D721Med (cell line): Measurements from ENCODE around the gene CBFB.

Experiments used
- DNase-seq: peaks from one replicate; pipeline ENCODE4 v3.0.0; 2011; ENCODE audit warnings: low spot score; ENCODE audit not compliant: insufficient read length
- FAIRE-seq: peaks from 2 replicates; lab custom pipeline; 2011; peaks lifted over from hg19 to GRCh38; lab: Jason Lieb, UNC
- CTCF ChIP-seq: IDR thresholded peaks from 2 replicates; pipeline ENCODE4 v1.5.1; 2012; ENCODE audit warnings: mild to moderate bottlenecking, control low read depth; ENCODE audit not compliant: insufficient read depth; ENCODE audit errors: missing control alignments

The CBFB gene

GRCh38 chr16:67055712-67056487 lies 27.0 kb downstream of the CBFB start:
- TF ChIP-seq CTCF: no peak
- DNase-seq: no peak
- FAIRE-seq: no peak

- no peak for DNase-seq
- TF ChIP-seq CTCF: no peak
- FAIRE-seq: no peak
Observed at GRCh38 chr16:67063008-67063407, 34.1 kb downstream of the CBFB start.

DNA sequence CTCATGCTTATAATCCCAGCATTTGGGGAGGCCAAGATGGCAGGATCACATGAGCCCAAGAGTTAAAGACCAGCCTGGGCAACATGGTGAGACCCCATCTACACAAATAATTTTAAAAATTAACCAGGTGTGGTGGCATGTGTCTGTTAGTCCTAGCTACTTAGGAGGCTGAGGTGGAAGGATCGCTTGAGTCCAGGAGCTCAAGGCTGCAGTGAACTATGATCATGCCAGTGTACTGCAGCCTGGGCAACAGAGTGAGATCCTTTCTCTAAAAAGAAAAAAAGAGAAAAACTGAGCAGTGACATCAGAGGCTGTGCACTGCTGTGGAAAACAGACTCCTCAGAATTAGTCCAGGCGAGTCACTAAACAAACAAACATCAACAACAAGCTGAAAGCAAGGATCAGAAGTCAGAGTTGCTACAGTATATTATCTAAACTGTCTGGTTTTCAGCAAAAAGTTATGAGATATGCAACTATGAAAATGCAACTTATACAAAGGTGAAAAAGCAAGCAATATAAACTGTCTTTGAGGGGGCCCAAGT lies 39.3 kb downstream of the CBFB start:
- no peak for TF ChIP-seq CTCF
- DNase-seq: no peak
- no peak for FAIRE-seq

- DNase-seq: no peak
- no peak for TF ChIP-seq CTCF
- FAIRE-seq: no peak
Observed at GRCh38 chr16:67071476-67072048, 42.6 kb downstream of the CBFB start.

DNA sequence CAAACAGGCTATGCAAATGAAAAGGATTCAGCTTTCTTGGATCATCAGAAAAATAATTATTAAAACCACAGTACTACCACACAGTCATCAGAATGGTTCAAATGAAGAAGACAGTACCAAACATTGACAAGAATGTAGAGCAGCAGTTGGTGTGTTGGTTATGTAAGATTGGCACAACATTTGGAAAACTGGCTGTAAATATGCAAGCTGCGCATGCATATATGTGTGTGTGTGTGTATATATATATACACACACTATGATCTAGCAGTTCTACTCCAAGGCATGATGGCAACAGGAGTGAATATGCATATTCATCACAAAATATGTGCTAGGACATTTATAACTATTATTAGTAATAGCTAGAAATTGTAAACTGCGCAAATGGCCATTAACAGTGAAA lies 46.4 kb downstream of the CBFB start:
- FAIRE-seq: no peak
- no peak for TF ChIP-seq CTCF

DNA sequence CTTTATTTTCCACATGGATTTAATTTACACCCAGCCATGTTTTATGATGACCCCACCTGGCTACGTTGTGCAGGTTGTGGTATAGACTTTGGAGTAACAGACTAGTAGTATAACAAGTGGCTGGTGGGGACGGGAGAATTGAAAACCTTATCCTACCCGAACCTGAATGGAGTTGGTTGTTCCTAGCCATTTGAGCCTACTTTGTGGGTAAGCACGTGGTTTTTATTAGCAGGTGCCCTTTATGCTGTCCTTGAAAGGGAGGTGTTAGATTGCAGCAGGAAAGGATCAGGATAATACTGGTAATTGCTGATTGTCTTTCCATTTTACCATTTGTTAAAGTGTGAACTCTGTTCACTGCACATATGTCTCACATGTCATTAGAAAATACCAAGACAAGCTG lies 48.9 kb downstream of the CBFB start:
- DNase-seq: no peak
- TF ChIP-seq CTCF: no peak
- FAIRE-seq: no peak

More for the DNA sequence above, 46.4 kb downstream of the CBFB start:
- DNase-seq: no peak

DNA sequence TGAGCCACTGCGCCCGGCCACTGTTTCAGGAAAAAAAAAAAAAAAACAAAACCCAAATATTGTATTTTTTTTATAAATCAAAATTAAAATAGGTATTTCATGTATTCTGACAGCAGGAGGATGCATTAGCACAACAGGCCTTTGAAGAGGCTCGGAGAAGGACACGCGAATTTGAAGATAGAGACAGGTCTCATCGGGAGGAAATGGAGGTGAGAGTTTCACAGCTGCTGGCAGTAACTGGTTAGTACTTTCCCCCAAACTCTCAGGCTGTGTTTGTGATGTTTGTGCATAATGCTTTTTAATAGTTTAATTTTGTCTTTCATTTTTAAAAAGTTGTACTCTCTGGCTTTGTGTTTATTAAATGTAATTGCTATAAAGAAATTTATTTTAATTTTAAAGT lies 53.2 kb downstream of the CBFB start:
- DNase-seq: no peak
- no peak for FAIRE-seq
- no peak for TF ChIP-seq CTCF
